Testis (tissue), 3 donors: ENCODE results near the gene ELK4. TPM values are rescaled to one million over a fixed set of nuclear protein-coding genes. Genes with fewer than 3 reads are reported as not detected.

ENCODE experiments used
- DNase-seq: peaks from one replicate; pipeline ENCODE4 v3.0.0-alpha.2; 2019
- H3K27ac ChIP-seq, 2 donors: fragments of 200-600 bp; sonication (generic); one replicate each; pipeline ENCODE4 v1.5.1; 2019
- H3K27me3 ChIP-seq: fragments of 200-600 bp; sonication (generic); one replicate; pipeline ENCODE4 v1.5.1; 2019
- H3K36me3 ChIP-seq: fragments of 200-600 bp; sonication (generic); one replicate; pipeline ENCODE4 v1.5.1; 2017; ENCODE audit warnings: low read depth; ENCODE audit errors: missing control alignments
- H3K4me1 ChIP-seq: fragments of 200-600 bp; sonication (generic); one replicate; pipeline ENCODE4 v1.5.1; 2019
- H3K4me3 ChIP-seq, 2 donors: fragments of 200-600 bp; sonication (generic); one replicate each; pipeline ENCODE4 v1.5.1; 2017 to 2019
- H3K9me3 ChIP-seq: fragments of 200-600 bp; sonication (generic); one replicate; pipeline ENCODE4 v1.5.1; 2017
- CTCF ChIP-seq, 3 experiments: fragments of 450-650 bp in 2 of 3; fragments of 200-600 bp in 1 of 3; sonication (generic) in 1 of 3; IDR thresholded peaks; one replicate each; pipeline ENCODE4 v1.5.1; 2016 to 2019; ENCODE audit warnings: antibody characterized with exemption in 3 of 3, mild to moderate bottlenecking in 2 of 3, moderate library complexity in 1 of 3
- POLR2A ChIP-seq: fragments of 450-650 bp; IDR thresholded peaks from one replicate; pipeline ENCODE4 v1.6.1; 2017; ENCODE audit warnings: antibody characterized with exemption, mild to moderate bottlenecking, moderate library complexity
- WGBS, 2 donors: methylation state at CpG; one replicate each; pipeline ENCODE4 v1.1.5; 2018; 5-methylcytosine and 5-hydroxymethylcytosine counted together
- intact Hi-C: fragments of 100-400 bp; cut with DNase I; formaldehyde crosslinking; loops from one replicate; pipeline ENCODE4 v1.15.1; 2023; ENCODE audit warnings: low total_unique reads
- polyA plus RNA-seq: library from polyadenylated mRNA; stranded (reverse); fragments of 350-450 nt; fragmentation: Illumina TruSeq; extraction: RNeasy Lipid Tissue Mini Kit (QIAGEN cat#74804); gene quantifications from one replicate; pipeline ENCODE4 v1.2.3, GENCODE V29; 2014; ENCODE audit warnings: low read depth, low replicate concordance; ENCODE audit not compliant: insufficient read depth
- total RNA-seq, 2 donors: library from RNA; depleted of rRNA; stranded (reverse); fragments of >200 nt; gene quantifications; one replicate each; pipeline ENCODE4 v1.2.3, GENCODE V29; 2016

Gene ELK4
- total and polyA plus RNA-seq, 3 donors from 2014 or later = 20.4 to 25.4 (median 20.5) TPM

DNA sequence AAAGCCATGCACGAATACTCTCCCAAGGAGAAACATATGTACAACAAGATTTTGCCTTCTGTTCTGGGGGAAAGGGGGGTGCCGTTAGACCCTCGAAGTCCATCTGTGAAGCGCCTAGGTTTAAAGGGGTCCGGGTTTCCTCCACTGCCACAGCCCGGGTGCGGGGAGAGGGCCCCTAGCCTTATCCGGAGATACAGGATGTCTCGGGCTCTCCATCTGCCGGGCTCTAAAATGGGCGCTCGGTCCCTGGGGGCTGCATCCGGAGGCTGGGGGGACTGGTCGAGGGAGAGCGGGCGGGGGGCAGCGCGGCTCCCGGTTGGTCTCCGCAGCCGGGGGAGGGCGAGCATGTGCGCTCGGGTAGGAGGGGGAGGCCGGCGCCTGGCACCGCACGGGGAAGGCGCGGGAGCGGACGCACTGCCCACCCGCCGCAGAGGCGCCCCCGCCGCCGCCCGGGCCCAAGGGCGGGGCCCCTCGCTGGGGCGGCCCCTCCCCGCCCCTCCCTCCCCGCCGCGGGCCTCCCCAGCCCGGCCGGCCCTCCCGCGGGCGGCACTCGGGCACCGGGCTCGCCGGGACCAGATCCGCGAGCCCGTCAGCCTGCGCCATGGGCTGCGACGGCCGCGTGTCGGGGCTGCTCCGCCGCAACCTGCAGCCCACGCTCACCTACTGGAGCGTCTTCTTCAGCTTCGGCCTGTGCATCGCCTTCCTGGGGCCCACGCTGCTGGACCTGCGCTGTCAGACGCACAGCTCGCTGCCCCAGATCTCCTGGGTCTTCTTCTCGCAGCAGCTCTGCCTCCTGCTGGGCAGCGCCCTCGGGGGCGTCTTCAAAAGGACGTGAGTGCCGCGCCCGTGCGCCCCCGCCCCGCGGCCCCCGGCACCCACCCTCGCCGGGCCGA lies 63.1 kb downstream of the ELK4 start:
- no peaks in the 10 kb centered on the region for H3K27me3 ChIP-seq
- WGBS, 2 donors = 3 to 22% methylated on average over 1 to 67 of the region's 90 CpGs
- no peak overlapping the region for H3K27ac ChIP-seq
- H3K4me3 ChIP-seq = peak overlapping the region; percentile 34 to 44
- intact Hi-C loops = no loop called here
- no peak for DNase-seq
- TF ChIP-seq CTCF (IDR thresholded peaks at IDR 0.05) = no peak
- no peak for TF ChIP-seq POLR2A
- H3K9me3 ChIP-seq = no peaks in the 10 kb centered on the region
- no peaks in the 10 kb centered on the region for H3K4me1 ChIP-seq
- no peaks in the 10 kb centered on the region for H3K36me3 ChIP-seq

- intact Hi-C loops = no loop called here
- DNase-seq = no peak
- 31 to 33% methylated on average over 5 of the region's 5 CpGs for WGBS, 2 donors
- Histone ChIP-seq H3K9me3 (no peaks in the 10 kb centered on the region), H3K4me1 (no peaks in the 10 kb centered on the region), H3K4me3 (peak overlapping the region in 1 of 2 donors; percentile 44), H3K27ac (no peak overlapping the region), H3K36me3 (no peaks in the 10 kb centered on the region), H3K27me3 (no peaks in the 10 kb centered on the region)
- TF ChIP-seq CTCF (IDR thresholded peaks at IDR 0.05) (no peak), POLR2A (no peak)
These were observed 63.7 kb downstream of the ELK4 start for GRCh38 chr1:205568135-205568468.

DNA sequence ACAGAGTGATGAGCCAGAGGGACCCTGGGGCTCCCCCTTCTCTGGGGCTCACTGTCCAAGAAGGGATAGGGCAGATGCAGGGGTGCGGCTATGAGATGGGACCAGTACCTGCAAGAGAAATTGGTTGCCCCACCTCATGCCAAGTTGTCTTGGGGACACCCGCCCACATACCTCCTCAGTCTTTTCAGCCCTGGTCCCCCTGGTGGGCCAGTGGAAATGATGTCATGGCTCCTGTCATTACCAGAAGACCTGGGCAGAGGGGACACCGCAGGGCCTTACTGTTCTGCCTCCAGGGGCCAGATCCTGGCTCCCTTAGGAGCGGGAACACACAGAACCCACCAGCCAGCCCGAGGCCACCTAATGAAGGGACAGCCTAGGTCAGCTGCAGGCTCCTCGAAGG lies 64.1 kb downstream of the ELK4 start:
- TF ChIP-seq CTCF (IDR thresholded peaks at IDR 0.05) (no peak), POLR2A (no peak)
- no peaks in the 10 kb centered on the region for H3K9me3 ChIP-seq
- H3K4me3 ChIP-seq = no peak overlapping the region
- H3K4me1 ChIP-seq = no peaks in the 10 kb centered on the region
- intact Hi-C loops = no loop called here
- no peaks in the 10 kb centered on the region for H3K27me3 ChIP-seq
- H3K27ac ChIP-seq = no peak overlapping the region
- no peak for DNase-seq
- WGBS, 2 donors = 63 to 72% methylated on average over 6 of the region's 6 CpGs
- H3K36me3 ChIP-seq = no peaks in the 10 kb centered on the region

DNA sequence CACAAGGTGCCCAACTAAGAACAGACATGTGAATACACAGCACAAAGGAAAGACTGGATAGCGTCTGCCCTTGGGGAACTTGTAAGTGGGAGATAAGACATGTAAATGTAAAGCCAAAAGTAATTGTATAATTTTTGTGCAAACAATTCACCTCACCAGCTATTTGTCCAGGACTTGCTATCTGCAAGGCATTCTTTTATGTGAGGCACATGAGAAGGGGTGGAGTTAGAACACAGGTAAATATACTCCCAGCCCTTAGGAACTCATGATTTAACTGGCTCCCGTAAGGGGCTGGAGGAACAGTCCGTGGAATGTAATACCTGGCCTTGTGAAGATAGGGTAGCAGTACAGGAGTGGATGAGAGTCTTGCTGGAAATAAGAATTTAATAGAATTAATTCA lies 66.0 kb downstream of the ELK4 start:
- Histone ChIP-seq H3K27me3 (no peaks in the 10 kb centered on the region), H3K27ac (no peak overlapping the region), H3K9me3 (no peaks in the 10 kb centered on the region), H3K4me1 (no peaks in the 10 kb centered on the region), H3K36me3 (no peaks in the 10 kb centered on the region), H3K4me3 (no peak overlapping the region)
- intact Hi-C loops = no loop called here
- TF ChIP-seq CTCF (IDR thresholded peaks at IDR 0.05) (no peak), POLR2A (no peak)
- WGBS, 2 donors = 75 to 80% methylated on average over 3 of the region's 3 CpGs
- no peak for DNase-seq
